ENCODE measurements around the gene PRR19.
"Not testable (repeated sequence)": the region's sequence is repeated elsewhere in the genome, so short reads cannot be mapped to it uniquely, and the experiment has no call there.

PRR19 gene

GRCh38 chr19:42330241-42330711, 28.3 kb downstream of the PRR19 start (continued):
- TF ChIP-seq PATZ1 (CRISPR knock-in tag; IDR thresholded peaks at IDR 0.05; ENCODE audit: borderline replicate concordance): no peak
- no peak for TF ChIP-seq OSR1 (CRISPR knock-in tag; IDR thresholded peaks at IDR 0.05)

DNA sequence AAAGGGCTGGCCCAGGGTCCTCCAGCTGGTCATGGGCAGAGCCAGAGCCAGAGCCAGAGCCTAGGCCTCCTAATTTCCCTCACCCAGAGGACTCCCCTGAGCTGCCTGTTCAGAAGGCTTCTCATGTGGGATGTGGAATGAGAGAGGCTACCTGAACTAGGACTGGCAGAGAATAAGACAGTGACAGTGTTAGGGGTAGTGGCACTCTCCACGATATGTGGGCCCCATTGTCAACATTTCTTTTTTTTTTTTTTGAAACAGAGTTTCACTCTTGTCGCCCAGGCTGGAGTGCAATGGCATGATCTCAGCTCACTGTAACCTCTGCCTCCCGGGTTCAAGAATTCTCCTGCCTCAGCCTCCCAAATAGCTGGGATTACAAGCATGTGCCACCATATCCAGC, 29.4 kb downstream of the PRR19 start:
- ATAC-seq: not testable (repeated sequence)

- no peak for ATAC-seq
- TF ChIP-seq ISL1 (CRISPR knock-in tag; IDR thresholded peaks at IDR 0.05): no peak
- no peak for TF ChIP-seq ZNF8 (CRISPR knock-in tag; IDR thresholded peaks at IDR 0.05)
- TF ChIP-seq PPARA (CRISPR knock-in tag; IDR thresholded peaks at IDR 0.05; ENCODE audit: borderline replicate concordance): no peak
- no peak for TF ChIP-seq CSDC2 (CRISPR knock-in tag; IDR thresholded peaks at IDR 0.05)
- TF ChIP-seq BACH2 (CRISPR knock-in tag; IDR thresholded peaks at IDR 0.05; ENCODE audit: borderline replicate concordance): no peak
- no peak for TF ChIP-seq ZFP3 (CRISPR knock-in tag; IDR thresholded peaks at IDR 0.05)
- TF ChIP-seq ZNF70 (CRISPR knock-in tag; IDR thresholded peaks at IDR 0.05): no peak
- no peak for TF ChIP-seq RARB (CRISPR knock-in tag; IDR thresholded peaks at IDR 0.05)
- TF ChIP-seq, protein P1, sequence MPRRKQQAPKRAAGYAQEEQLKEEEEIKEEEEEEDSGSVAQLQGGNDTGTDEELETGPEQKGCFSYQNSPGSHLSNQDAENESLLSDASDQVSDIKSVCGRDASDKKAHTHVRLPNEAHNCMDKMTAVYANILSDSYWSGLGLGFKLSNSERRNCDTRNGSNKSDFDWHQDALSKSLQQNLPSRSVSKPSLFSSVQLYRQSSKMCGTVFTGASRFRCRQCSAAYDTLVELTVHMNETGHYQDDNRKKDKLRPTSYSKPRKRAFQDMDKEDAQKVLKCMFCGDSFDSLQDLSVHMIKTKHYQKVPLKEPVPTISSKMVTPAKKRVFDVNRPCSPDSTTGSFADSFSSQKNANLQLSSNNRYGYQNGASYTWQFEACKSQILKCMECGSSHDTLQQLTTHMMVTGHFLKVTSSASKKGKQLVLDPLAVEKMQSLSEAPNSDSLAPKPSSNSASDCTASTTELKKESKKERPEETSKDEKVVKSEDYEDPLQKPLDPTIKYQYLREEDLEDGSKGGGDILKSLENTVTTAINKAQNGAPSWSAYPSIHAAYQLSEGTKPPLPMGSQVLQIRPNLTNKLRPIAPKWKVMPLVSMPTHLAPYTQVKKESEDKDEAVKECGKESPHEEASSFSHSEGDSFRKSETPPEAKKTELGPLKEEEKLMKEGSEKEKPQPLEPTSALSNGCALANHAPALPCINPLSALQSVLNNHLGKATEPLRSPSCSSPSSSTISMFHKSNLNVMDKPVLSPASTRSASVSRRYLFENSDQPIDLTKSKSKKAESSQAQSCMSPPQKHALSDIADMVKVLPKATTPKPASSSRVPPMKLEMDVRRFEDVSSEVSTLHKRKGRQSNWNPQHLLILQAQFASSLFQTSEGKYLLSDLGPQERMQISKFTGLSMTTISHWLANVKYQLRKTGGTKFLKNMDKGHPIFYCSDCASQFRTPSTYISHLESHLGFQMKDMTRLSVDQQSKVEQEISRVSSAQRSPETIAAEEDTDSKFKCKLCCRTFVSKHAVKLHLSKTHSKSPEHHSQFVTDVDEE (CRISPR knock-in tag; IDR thresholded peaks at IDR 0.05): no peak
- TF ChIP-seq ZC3H10 (CRISPR knock-in tag; IDR thresholded peaks at IDR 0.05): no peak
- no peak for TF ChIP-seq TOX (CRISPR knock-in tag; IDR thresholded peaks at IDR 0.05; ENCODE audit: borderline replicate concordance)
- TF ChIP-seq ZFP30 (CRISPR knock-in tag; IDR thresholded peaks at IDR 0.05): no peak
- no peak for TF ChIP-seq GLIS3 (CRISPR knock-in tag; IDR thresholded peaks at IDR 0.05)
- no peak for TF ChIP-seq ESRRG (CRISPR knock-in tag; IDR thresholded peaks at IDR 0.05)
- TF ChIP-seq CSRNP3 (CRISPR knock-in tag; IDR thresholded peaks at IDR 0.05): no peak
- TF ChIP-seq SNAI2 (CRISPR knock-in tag; IDR thresholded peaks at IDR 0.05): no peak
- no peak for TF ChIP-seq ARNTL (CRISPR knock-in tag; IDR thresholded peaks at IDR 0.05; ENCODE audit: borderline replicate concordance, low read depth)
Observed at GRCh38 chr19:42332059-42332458, 30.1 kb downstream of the PRR19 start.

DNA sequence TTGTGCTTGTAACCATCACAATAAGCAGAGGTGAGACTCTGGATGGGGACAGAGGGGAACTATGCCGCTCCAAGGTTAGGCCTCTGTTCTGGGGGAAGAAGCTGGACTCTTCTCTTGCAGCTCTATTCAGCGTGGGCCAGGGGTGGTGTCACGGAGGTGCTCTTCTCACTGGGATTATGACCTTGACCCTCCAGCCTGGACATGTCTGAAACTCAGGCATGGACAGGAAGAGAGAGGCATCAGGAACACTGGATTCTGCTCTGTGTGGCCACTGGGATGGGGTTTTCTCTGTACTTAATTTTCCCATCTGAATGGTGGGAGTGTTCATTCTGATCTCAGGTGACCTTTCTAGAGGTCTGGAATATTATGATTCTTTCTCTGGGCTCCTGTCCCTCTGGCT, 31.1 kb downstream of the PRR19 start:
- no peak for ATAC-seq
- TF ChIP-seq CSDC2 (CRISPR knock-in tag; IDR thresholded peaks at IDR 0.05) (no peak), TOX (CRISPR knock-in tag; IDR thresholded peaks at IDR 0.05; ENCODE audit: borderline replicate concordance) (no peak)

DNA sequence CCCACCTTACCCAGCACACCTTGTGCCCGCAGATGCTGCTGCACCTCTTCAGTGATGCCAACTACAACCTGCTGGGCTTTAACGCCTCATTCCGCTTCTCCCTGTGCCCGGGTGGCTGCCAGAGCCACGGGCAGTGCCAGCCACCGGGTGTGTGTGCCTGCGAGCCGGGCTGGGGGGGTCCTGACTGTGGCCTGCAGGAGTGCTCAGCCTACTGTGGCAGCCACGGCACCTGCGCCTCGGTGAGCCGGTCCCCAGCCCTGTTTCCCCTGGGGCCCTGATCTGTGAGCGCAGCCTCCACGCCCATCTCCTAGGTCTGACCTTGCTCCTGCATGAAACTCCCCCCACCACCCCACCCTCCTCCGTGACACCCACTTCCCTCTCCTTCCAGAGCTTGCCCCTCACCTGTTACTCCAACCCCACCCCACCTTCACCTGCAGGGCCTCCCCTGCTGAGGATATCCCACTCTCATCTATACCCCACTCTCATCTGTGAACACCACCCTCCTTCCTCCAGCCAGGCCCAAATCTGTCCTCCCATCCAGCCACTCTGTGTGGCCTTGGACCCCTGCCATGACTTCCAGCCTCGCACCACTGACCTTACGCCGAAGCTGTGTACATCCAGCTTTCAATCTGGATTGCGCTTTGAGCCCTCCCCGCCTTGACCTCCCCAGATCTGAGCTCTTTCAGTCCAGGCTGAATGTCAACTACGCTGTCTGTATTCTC, 32.2 kb downstream of the PRR19 start:
- TF ChIP-seq CSRNP3 (CRISPR knock-in tag; IDR thresholded peaks at IDR 0.05) (no peak), OSR1 (CRISPR knock-in tag; IDR thresholded peaks at IDR 0.05) (no peak), ESRRG (CRISPR knock-in tag; IDR thresholded peaks at IDR 0.05) (no peak), ZFP30 (CRISPR knock-in tag; IDR thresholded peaks at IDR 0.05) (no peak)
- no peak for ATAC-seq

Measured in SK-N-SH treated with all-trans-retinoic acid at 6 μM for 48 hours (cell line).